Liver (tissue), 9 donors: ENCODE results near the gene MAP6D1. TPM values are rescaled to one million over a fixed set of nuclear protein-coding genes. Genes with fewer than 3 reads are reported as not detected.

Experiments used
- DNase-seq: peaks from one replicate; pipeline ENCODE4 v3.0.0-alpha.2; 2017; ENCODE audit warnings: low spot score
- H3K27ac ChIP-seq, 2 donors: one replicate each; pipeline ENCODE4 v1.7.0; 2013; ENCODE audit warnings: inconsistent platforms in 2 of 2, low read length in 2 of 2, control low read depth in 1 of 2, low read depth in 1 of 2, mild to moderate bottlenecking in 1 of 2
- H3K27me3 ChIP-seq, 4 donors: one replicate each; pipeline versions ENCODE4 v1.6.1 to v1.7.0; 2013; ENCODE audit warnings: low read length in 3 of 4, inconsistent platforms in 1 of 4, mild to moderate bottlenecking in 1 of 4, moderate library complexity in 1 of 4; ENCODE audit not compliant: control insufficient read depth in 4 of 4, insufficient read depth in 4 of 4
- H3K36me3 ChIP-seq, 4 donors: one replicate each; pipeline versions ENCODE4 v1.6.1 to v1.7.0; 2013; ENCODE audit warnings: low read length in 3 of 4, mild to moderate bottlenecking in 3 of 4, low read depth in 1 of 4, moderate library complexity in 1 of 4; ENCODE audit not compliant: control insufficient read depth in 4 of 4, insufficient read depth in 3 of 4
- H3K4me1 ChIP-seq, 4 donors: one replicate each; pipeline versions ENCODE4 v1.6.1 to v1.7.0; 2013; ENCODE audit warnings: low read length in 3 of 4, mild to moderate bottlenecking in 3 of 4, moderate library complexity in 1 of 4; ENCODE audit not compliant: control insufficient read depth in 4 of 4, insufficient read depth in 4 of 4
- H3K4me3 ChIP-seq, 3 donors: one replicate each; pipeline versions ENCODE4 v1.6.1 to v1.7.0; 2013; ENCODE audit warnings: low read length in 3 of 3, control low read depth in 1 of 3, low read depth in 1 of 3, mild to moderate bottlenecking in 1 of 3
- H3K9ac ChIP-seq, 2 donors: one replicate each; pipeline ENCODE4 v1.7.0; 2013; ENCODE audit warnings: low read length in 2 of 2, mild to moderate bottlenecking in 2 of 2, moderate library complexity in 2 of 2, control low read depth in 1 of 2, low read depth in 1 of 2
- H3K9me3 ChIP-seq, 4 donors: one replicate each; pipeline versions ENCODE4 v1.6.1 to v1.7.0; 2013; ENCODE audit warnings: low read length in 3 of 4; ENCODE audit not compliant: control insufficient read depth in 4 of 4
- EGR1 ChIP-seq, 2 donors: IDR thresholded peaks; 2 replicates each; pipeline ENCODE4 v1.6.1; 2016 to 2018; ENCODE audit warnings: antibody characterized with exemption in 2 of 2, low read depth in 2 of 2
- GABPA ChIP-seq, 2 donors: IDR thresholded peaks in 1 of 2; conservative IDR thresholded peaks in 1 of 2; 2 replicates each; pipeline ENCODE4 v1.6.1; 2016; ENCODE audit warnings: antibody characterized with exemption in 2 of 2, mild to moderate bottlenecking in 1 of 2, moderate library complexity in 1 of 2
- HNF4A ChIP-seq, 2 donors: conservative IDR thresholded peaks; 2 replicates each; pipeline ENCODE4 v1.6.1; 2016; ENCODE audit warnings: antibody characterized with exemption in 2 of 2, mild to moderate bottlenecking in 2 of 2
- HNF4G ChIP-seq: IDR thresholded peaks from 2 replicates; pipeline ENCODE4 v1.6.1; 2016; ENCODE audit warnings: antibody characterized with exemption
- JUND ChIP-seq, 2 donors: IDR thresholded peaks; 2 replicates each; pipeline ENCODE4 v1.6.1; 2016; ENCODE audit warnings: antibody characterized with exemption in 2 of 2
- NR2F2 ChIP-seq: IDR thresholded peaks from 2 replicates; pipeline ENCODE4 v1.6.1; 2016; ENCODE audit warnings: antibody characterized with exemption
- RAD21 ChIP-seq, 2 donors: IDR thresholded peaks; 2 replicates each; pipeline ENCODE4 v1.6.1; 2016; ENCODE audit warnings: antibody characterized with exemption in 2 of 2, mild to moderate bottlenecking in 2 of 2
- RXRA ChIP-seq, 2 donors: IDR thresholded peaks; 2 replicates each; pipeline ENCODE4 v1.6.1; 2017 to 2018; ENCODE audit warnings: antibody characterized with exemption in 2 of 2, mild to moderate bottlenecking in 1 of 2
- SP1 ChIP-seq: IDR thresholded peaks from 2 replicates; pipeline ENCODE4 v1.6.1; 2018; ENCODE audit warnings: antibody characterized with exemption, mild to moderate bottlenecking
- YY1 ChIP-seq: IDR thresholded peaks from 2 replicates; pipeline ENCODE4 v1.6.1; 2016; ENCODE audit warnings: antibody characterized with exemption, mild to moderate bottlenecking
- WGBS: extraction: QIAGEN DNeasy Blood & Tissue Kit; methylation state at CpG from one replicate; pipeline ENCODE4 v1.1.7; 2013; 5-methylcytosine and 5-hydroxymethylcytosine counted together
- polyA plus RNA-seq, 2 donors: library from polyadenylated mRNA; stranded (reverse) in 1 of 2; unstranded in 1 of 2; fragments of 200-250 nt in 1 of 2; fragments of >200 nt in 1 of 2; fragmentation: Nextera tagmentation in 1 of 2; extraction: Ambion mirVana in 1 of 2; gene quantifications; one replicate each; pipeline versions ENCODE4 v1.2.1 to v1.2.3, GENCODE V29; 2013 to 2015
- total RNA-seq, 2 donors: library from RNA; depleted of rRNA; stranded (reverse); fragments of >200 nt; gene quantifications; one replicate each; pipeline ENCODE4 v1.2.3, GENCODE V29; 2014
- TF ChIP-seq, protein P1 (sequence below): IDR thresholded peaks from 2 replicates; pipeline ENCODE4 v1.6.1; 2016; ENCODE audit warnings: antibody characterized with exemption
- TF ChIP-seq, protein P2 (sequence below): IDR thresholded peaks from 2 replicates; pipeline ENCODE4 v1.6.1; 2016; ENCODE audit warnings: antibody characterized with exemption
- TF ChIP-seq, protein P3 (sequence below): fragments of 150-350 bp; IDR thresholded peaks from 2 replicates; pipeline ENCODE4 v1.5.1; 2017; ENCODE audit warnings: improper control_type of control experiment, low read depth, low read length; ENCODE audit not compliant: missing input control
- TF ChIP-seq, protein P4 (sequence below): IDR thresholded peaks from 2 replicates; pipeline ENCODE4 v1.6.1; 2016; ENCODE audit warnings: antibody characterized with exemption, mild to moderate bottlenecking
- donor health status: healthy.
- donor health status: healthy.
- donor health status: healthy.
- donor health status: healthy.
- donor health status: healthy.

MAP6D1 gene
- total and polyA plus RNA-seq, 4 donors: 0.06 to 0.33 (median 0.19) TPM; not detected in 1

- TF ChIP-seq GABPA (IDR thresholded peaks at IDR 0.05 in 1 of 2, conservative IDR thresholded peaks at IDR 0.05 in 1 of 2) (no peak), RAD21 (IDR thresholded peaks at IDR 0.05) (no peak), HNF4A (conservative IDR thresholded peaks at IDR 0.05) (no peak), JUND (IDR thresholded peaks at IDR 0.05) (no peak), HNF4G (no peak), RXRA (IDR thresholded peaks at IDR 0.05) (no peak), NR2F2 (no peak), EGR1 (IDR thresholded peaks at IDR 0.05; ENCODE audit: low read depth in 2 of 2) (no peak), SP1 (no peak), YY1 (no peak)
- TF ChIP-seq, protein P1, sequence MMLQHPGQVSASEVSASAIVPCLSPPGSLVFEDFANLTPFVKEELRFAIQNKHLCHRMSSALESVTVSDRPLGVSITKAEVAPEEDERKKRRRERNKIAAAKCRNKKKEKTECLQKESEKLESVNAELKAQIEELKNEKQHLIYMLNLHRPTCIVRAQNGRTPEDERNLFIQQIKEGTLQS: no peak
- TF ChIP-seq, protein P2, sequence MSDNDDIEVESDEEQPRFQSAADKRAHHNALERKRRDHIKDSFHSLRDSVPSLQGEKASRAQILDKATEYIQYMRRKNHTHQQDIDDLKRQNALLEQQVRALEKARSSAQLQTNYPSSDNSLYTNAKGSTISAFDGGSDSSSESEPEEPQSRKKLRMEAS: no peak
- TF ChIP-seq, protein P3, sequence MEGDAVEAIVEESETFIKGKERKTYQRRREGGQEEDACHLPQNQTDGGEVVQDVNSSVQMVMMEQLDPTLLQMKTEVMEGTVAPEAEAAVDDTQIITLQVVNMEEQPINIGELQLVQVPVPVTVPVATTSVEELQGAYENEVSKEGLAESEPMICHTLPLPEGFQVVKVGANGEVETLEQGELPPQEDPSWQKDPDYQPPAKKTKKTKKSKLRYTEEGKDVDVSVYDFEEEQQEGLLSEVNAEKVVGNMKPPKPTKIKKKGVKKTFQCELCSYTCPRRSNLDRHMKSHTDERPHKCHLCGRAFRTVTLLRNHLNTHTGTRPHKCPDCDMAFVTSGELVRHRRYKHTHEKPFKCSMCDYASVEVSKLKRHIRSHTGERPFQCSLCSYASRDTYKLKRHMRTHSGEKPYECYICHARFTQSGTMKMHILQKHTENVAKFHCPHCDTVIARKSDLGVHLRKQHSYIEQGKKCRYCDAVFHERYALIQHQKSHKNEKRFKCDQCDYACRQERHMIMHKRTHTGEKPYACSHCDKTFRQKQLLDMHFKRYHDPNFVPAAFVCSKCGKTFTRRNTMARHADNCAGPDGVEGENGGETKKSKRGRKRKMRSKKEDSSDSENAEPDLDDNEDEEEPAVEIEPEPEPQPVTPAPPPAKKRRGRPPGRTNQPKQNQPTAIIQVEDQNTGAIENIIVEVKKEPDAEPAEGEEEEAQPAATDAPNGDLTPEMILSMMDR: no peak
- no peaks in the 10 kb centered on the region for H3K4me1 ChIP-seq
- H3K27ac ChIP-seq: no peak overlapping the region
- no peak overlapping the region for H3K4me3 ChIP-seq
- 97% methylated on average over 1 of the region's 1 CpG for WGBS
- H3K9me3 ChIP-seq: no peaks in the 10 kb centered on the region
- no peak for DNase-seq
- peaks cover 3 to 20% (median 18%) of the 10 kb centered on the region in 4 donors for H3K36me3 ChIP-seq
- H3K9ac ChIP-seq: no peak overlapping the region
- no peaks in the 10 kb centered on the region for H3K27me3 ChIP-seq
These were observed 11.1 kb downstream of the MAP6D1 start for GRCh38 chr3:183814240-183814639.

- DNase-seq: no peak
- Histone ChIP-seq H3K36me3 (peaks cover 3 to 27% (median 19%) of the 10 kb centered on the region in 4 donors), H3K9ac (no peak overlapping the region), H3K4me1 (no peaks in the 10 kb centered on the region), H3K4me3 (no peak overlapping the region), H3K27me3 (no peaks in the 10 kb centered on the region), H3K9me3 (no peaks in the 10 kb centered on the region), H3K27ac (no peak overlapping the region)
- WGBS: 91% methylated on average over 8 of the region's 8 CpGs
- TF ChIP-seq, protein P1: no peak
- TF ChIP-seq GABPA (IDR thresholded peaks at IDR 0.05 in 1 of 2, conservative IDR thresholded peaks at IDR 0.05 in 1 of 2) (no peak), JUND (IDR thresholded peaks at IDR 0.05) (no peak)
These were observed 12.5 kb downstream of the MAP6D1 start for GRCh38 chr3:183812761-183813445.

DNA sequence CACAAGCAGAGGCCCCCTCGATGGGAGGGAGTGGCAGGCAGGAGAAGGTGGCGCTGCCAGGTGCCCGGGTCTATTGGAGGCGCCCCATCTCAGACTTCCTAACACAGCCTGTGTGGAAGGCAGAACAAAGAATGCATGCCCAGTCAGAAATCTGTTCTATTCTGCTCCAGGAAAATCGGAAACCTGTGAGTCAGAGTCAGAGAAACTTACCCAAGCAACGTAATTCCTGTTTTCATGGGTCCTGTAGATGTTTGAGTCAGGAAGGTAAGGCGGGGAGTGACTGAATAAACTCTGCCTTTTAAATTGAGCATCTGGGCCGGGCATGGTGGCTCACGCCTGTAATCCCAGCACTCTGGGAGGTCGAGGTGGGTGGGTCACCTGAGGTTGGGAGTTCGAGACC lies 13.7 kb downstream of the MAP6D1 start:
- TF ChIP-seq SP1: no peak
- no peak for TF ChIP-seq GABPA (IDR thresholded peaks at IDR 0.05 in 1 of 2, conservative IDR thresholded peaks at IDR 0.05 in 1 of 2)
- TF ChIP-seq, protein P4, sequence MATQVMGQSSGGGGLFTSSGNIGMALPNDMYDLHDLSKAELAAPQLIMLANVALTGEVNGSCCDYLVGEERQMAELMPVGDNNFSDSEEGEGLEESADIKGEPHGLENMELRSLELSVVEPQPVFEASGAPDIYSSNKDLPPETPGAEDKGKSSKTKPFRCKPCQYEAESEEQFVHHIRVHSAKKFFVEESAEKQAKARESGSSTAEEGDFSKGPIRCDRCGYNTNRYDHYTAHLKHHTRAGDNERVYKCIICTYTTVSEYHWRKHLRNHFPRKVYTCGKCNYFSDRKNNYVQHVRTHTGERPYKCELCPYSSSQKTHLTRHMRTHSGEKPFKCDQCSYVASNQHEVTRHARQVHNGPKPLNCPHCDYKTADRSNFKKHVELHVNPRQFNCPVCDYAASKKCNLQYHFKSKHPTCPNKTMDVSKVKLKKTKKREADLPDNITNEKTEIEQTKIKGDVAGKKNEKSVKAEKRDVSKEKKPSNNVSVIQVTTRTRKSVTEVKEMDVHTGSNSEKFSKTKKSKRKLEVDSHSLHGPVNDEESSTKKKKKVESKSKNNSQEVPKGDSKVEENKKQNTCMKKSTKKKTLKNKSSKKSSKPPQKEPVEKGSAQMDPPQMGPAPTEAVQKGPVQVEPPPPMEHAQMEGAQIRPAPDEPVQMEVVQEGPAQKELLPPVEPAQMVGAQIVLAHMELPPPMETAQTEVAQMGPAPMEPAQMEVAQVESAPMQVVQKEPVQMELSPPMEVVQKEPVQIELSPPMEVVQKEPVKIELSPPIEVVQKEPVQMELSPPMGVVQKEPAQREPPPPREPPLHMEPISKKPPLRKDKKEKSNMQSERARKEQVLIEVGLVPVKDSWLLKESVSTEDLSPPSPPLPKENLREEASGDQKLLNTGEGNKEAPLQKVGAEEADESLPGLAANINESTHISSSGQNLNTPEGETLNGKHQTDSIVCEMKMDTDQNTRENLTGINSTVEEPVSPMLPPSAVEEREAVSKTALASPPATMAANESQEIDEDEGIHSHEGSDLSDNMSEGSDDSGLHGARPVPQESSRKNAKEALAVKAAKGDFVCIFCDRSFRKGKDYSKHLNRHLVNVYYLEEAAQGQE: no peak
- no peak for DNase-seq
- Histone ChIP-seq H3K9ac (no peak overlapping the region), H3K36me3 (peaks cover 3 to 40% (median 24%) of the 10 kb centered on the region in 4 donors), H3K27me3 (no peaks in the 10 kb centered on the region), H3K27ac (no peak overlapping the region), H3K4me3 (no peak overlapping the region), H3K4me1 (no peaks in the 10 kb centered on the region), H3K9me3 (no peaks in the 10 kb centered on the region)
- 96% methylated on average over 11 of the region's 11 CpGs for WGBS
